ENCODE results near the gene SLC39A12. TPM values are rescaled to one million over a fixed set of nuclear protein-coding genes. Genes with fewer than 3 reads are reported as not detected.

SLC39A12 gene
- total RNA-seq, 1 donor from 2014 or later, result not detected

GRCh38 chr10:18044976-18045720 lies 93.4 kb downstream of the SLC39A12 start:
- intact Hi-C loops (cut with micrococcal nuclease), result no loop called here

- intact Hi-C loops (cut with micrococcal nuclease), result no loop called here
Measured at GRCh38 chr10:18056583-18056982, 104.9 kb downstream of the SLC39A12 start.

GRCh38 chr10:18059826-18060559 lies 108.3 kb downstream of the SLC39A12 start:
- intact Hi-C loops (cut with micrococcal nuclease), result no loop called here

- intact Hi-C loops (cut with micrococcal nuclease), result no loop called here
Measured at GRCh38 chr10:18066947-18067346, 115.2 kb downstream of the SLC39A12 start.

- intact Hi-C loops (cut with micrococcal nuclease), result no loop called here
Measured at GRCh38 chr10:18068401-18068800, 116.7 kb downstream of the SLC39A12 start.

GRCh38 chr10:18071591-18071990 lies 119.9 kb downstream of the SLC39A12 start:
- intact Hi-C loops (cut with micrococcal nuclease), result no loop called here

- intact Hi-C loops (cut with micrococcal nuclease), result no loop called here
Measured at GRCh38 chr10:18073314-18073713, 121.6 kb downstream of the SLC39A12 start.

GRCh38 chr10:18075881-18076280 lies 124.2 kb downstream of the SLC39A12 start:
- intact Hi-C loops (cut with micrococcal nuclease), result no loop called here

- intact Hi-C loops (cut with micrococcal nuclease), result no loop called here
Measured at GRCh38 chr10:18079665-18080295, 128.1 kb downstream of the SLC39A12 start.

GRCh38 chr10:18082381-18082780 lies 130.7 kb downstream of the SLC39A12 start:
- intact Hi-C loops (cut with micrococcal nuclease), result no loop called here

GRCh38 chr10:18085855-18086254 lies 134.1 kb downstream of the SLC39A12 start:
- intact Hi-C loops (cut with micrococcal nuclease), result no loop called here

- intact Hi-C loops (cut with micrococcal nuclease), result no loop called here
Measured at GRCh38 chr10:18086746-18087145, 135.0 kb downstream of the SLC39A12 start.

GRCh38 chr10:18087355-18087754 lies 135.6 kb downstream of the SLC39A12 start:
- intact Hi-C loops (cut with micrococcal nuclease), result no loop called here

Other genes starting within 250 kb of the SLC39A12 start
- gene TMEM236, start 199.7 kb upstream of the SLC39A12 start, total RNA-seq, result 0.02 and 0.07 TPM in 2 replicates
- gene MRC1, start 142.6 kb upstream of the SLC39A12 start, total RNA-seq, result not detected in 2 replicates
- 0.05 TPM in 1 of 2 replicates, not detected in the other for gene CACNB2, start 188.5 kb downstream of the SLC39A12 start, total RNA-seq

All from T-helper 1 cell treated with Interleukin-12 subunit alpha and Interleukin-12 subunit beta and Interleukin-4 antibody, amounts not matched to agents 30 ng/mL and 1 ng/mL, for 36 hours (primary cell).